Measurements from ENCODE around the gene CTTNBP2.

Gene CTTNBP2

GRCh38 chr7:117824592-117824991 lies 48.6 kb downstream of the CTTNBP2 start:
- DNase-seq (ENCODE audit: extremely low spot score), result no peak
- POLR2A ChIA-PET, result no interaction called here
- CTCF ChIA-PET, result no interaction called here
- no peak for TF ChIP-seq CTCF (IDR thresholded peaks at IDR 0.05; ENCODE audit: control extremely low read depth, extremely low read depth, low read depth, missing control alignments)

GRCh38 chr7:117819558-117819957 lies 53.7 kb downstream of the CTTNBP2 start:
- CTCF ChIA-PET, result interaction anchor here (1.4 to 1.7 kb wide), 2 partner anchors 11 to 15 kb away, joined by 3 to 4 read pairs; no protein-coding TSS in a partner anchor
- no peak for TF ChIP-seq CTCF (IDR thresholded peaks at IDR 0.05; ENCODE audit: control extremely low read depth, extremely low read depth, low read depth, missing control alignments)

GRCh38 chr7:117818232-117818631 lies 55.0 kb downstream of the CTTNBP2 start:
- no peak for TF ChIP-seq CTCF (IDR thresholded peaks at IDR 0.05; ENCODE audit: control extremely low read depth, extremely low read depth, low read depth, missing control alignments)
- ChIA-PET POLR2A (no interaction called here), CTCF (interaction anchor here (1.4 to 1.7 kb wide), 2 partner anchors 10 to 14 kb away, joined by 3 to 4 read pairs; no protein-coding TSS in a partner anchor)
- DNase-seq (ENCODE audit: extremely low spot score), result no peak

More at GRCh38 chr7:117819558-117819957, 53.7 kb downstream of the CTTNBP2 start:
- DNase-seq (ENCODE audit: extremely low spot score), result no peak
- POLR2A ChIA-PET, result no interaction called here

- POLR2A ChIA-PET, result no interaction called here
- no peak for DNase-seq (ENCODE audit: extremely low spot score)
- CTCF ChIA-PET, result interaction anchor here (1.4 kb wide), 1 partner anchor 12 kb away, joined by 3 read pairs; no protein-coding TSS in a partner anchor
- TF ChIP-seq CTCF (IDR thresholded peaks at IDR 0.05; ENCODE audit: control extremely low read depth, extremely low read depth, low read depth, missing control alignments), result no peak
Observed at GRCh38 chr7:117816727-117817126, 56.5 kb downstream of the CTTNBP2 start.

GRCh38 chr7:117811696-117812095 lies 61.5 kb downstream of the CTTNBP2 start:
- no peak for DNase-seq (ENCODE audit: extremely low spot score)
- CTCF ChIA-PET, result no interaction called here
- no peak for TF ChIP-seq CTCF (IDR thresholded peaks at IDR 0.05; ENCODE audit: control extremely low read depth, extremely low read depth, low read depth, missing control alignments)
- POLR2A ChIA-PET, result no interaction called here

GRCh38 chr7:117810642-117811512 lies 62.4 kb downstream of the CTTNBP2 start:
- DNase-seq (ENCODE audit: extremely low spot score), result no peak
- CTCF ChIA-PET, result interaction anchor here (1.2 kb wide), 1 partner anchor 10 kb away, joined by 3 read pairs; no protein-coding TSS in a partner anchor
- no peak for TF ChIP-seq CTCF (IDR thresholded peaks at IDR 0.05; ENCODE audit: control extremely low read depth, extremely low read depth, low read depth, missing control alignments)
- POLR2A ChIA-PET, result no interaction called here
